Measurements from ENCODE around the gene DCX. TPM values are rescaled to one million over a fixed set of nuclear protein-coding genes. Genes with fewer than 3 reads are reported as not detected.

The DCX gene
- total and polyA plus RNA-seq, 9 of the 15 experiments (the other 6 are each of a cell fraction or from before 2014, with no cell fraction given): not detected

DNA sequence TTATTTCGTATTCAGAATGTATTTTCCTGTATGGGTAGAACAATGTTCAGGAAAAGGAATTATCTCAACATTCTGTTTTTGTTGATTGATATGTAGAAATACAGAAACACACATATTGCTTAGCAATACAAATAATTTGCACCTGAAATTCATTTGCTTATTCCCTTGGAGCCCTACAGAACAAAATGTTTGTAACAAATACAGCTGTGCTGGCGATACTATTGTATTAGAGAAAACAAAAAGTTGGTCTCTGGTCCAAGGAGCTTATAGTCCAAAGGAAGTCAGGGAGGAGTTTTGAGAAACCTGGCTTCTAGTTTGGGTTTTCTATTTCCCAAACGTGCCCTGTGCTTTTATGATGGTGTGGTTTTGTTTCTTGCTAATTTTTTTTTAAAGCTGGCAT, 104.0 kb downstream of the DCX start:
- H3K9me1 ChIP-seq (ENCODE audit: control insufficient read depth, insufficient read depth, low read length): no peaks in the 10 kb centered on the region
- 0% methylated on average over 3 of the region's 3 CpGs for WGBS (ENCODE audit: insufficient coverage, low coverage, missing lambda C conversion rate)
- no peaks in the 10 kb centered on the region for H3K36me3 ChIP-seq (ENCODE audit: control insufficient read depth, insufficient read depth, low read length)
- no peaks in the 10 kb centered on the region for H3K4me1 ChIP-seq (replicated peaks in 1 of 2; ENCODE audit: control insufficient read depth in 2 of 2, insufficient read depth in 2 of 2, low read length in 2 of 2)
- no peak overlapping the region for H3K27ac ChIP-seq (ENCODE audit: extremely low read depth, low read depth, low read length)
- H3K4me2 ChIP-seq (ENCODE audit: insufficient read depth, low read length): no peak overlapping the region
- ChIA-PET CTCF (ENCODE audit: low intra/inter-chr PET ratio) (no interaction called here), POLR2A (no interaction called here)
- no peaks in the 10 kb centered on the region for H4K20me1 ChIP-seq (replicated peaks; ENCODE audit: control insufficient read depth, insufficient read depth, low read length)
- H3K79me2 ChIP-seq (ENCODE audit: control insufficient read depth, insufficient read depth, low read length): no peaks in the 10 kb centered on the region
- H3K4me3 ChIP-seq: no peak overlapping the region
- in situ Hi-C loops (cut with MboI) (no loop called here), intact Hi-C loops (cut with micrococcal nuclease) (no loop called here)
- FAIRE-seq: no peak
- no peak overlapping the region for H3K9ac ChIP-seq (ENCODE audit: insufficient read depth in 1 of 2, low read depth in 2 of 2, low read length in 2 of 2)
- H2AFZ ChIP-seq (ENCODE audit: low read depth, low read length): no peak overlapping the region
- DNase-seq (ENCODE audit: extremely low read depth in 1 of 4, low spot score in 3 of 4): no peak
- H3K9me3 ChIP-seq (replicated peaks; ENCODE audit: control insufficient read depth, insufficient read depth, low read depth, low read length): no peaks in the 10 kb centered on the region
- H3K27me3 ChIP-seq (ENCODE audit: control insufficient read depth in 2 of 2, insufficient read depth in 2 of 2, low read length in 2 of 2): no peaks in the 10 kb centered on the region
- TF ChIP-seq LEF1 (IDR thresholded peaks at IDR 0.05): no peak
- no peak for TF ChIP-seq MXD1 (CRISPR knock-in tag; IDR thresholded peaks at IDR 0.05; ENCODE audit: borderline replicate concordance, poor library complexity, severe bottlenecking)
- no peak for TF ChIP-seq ZNF561 (CRISPR knock-in tag; conservative IDR thresholded peaks at IDR 0.05)
- no peak for TF ChIP-seq FOXJ3 (CRISPR knock-in tag; IDR thresholded peaks at IDR 0.05)
- TF ChIP-seq, protein P1, sequence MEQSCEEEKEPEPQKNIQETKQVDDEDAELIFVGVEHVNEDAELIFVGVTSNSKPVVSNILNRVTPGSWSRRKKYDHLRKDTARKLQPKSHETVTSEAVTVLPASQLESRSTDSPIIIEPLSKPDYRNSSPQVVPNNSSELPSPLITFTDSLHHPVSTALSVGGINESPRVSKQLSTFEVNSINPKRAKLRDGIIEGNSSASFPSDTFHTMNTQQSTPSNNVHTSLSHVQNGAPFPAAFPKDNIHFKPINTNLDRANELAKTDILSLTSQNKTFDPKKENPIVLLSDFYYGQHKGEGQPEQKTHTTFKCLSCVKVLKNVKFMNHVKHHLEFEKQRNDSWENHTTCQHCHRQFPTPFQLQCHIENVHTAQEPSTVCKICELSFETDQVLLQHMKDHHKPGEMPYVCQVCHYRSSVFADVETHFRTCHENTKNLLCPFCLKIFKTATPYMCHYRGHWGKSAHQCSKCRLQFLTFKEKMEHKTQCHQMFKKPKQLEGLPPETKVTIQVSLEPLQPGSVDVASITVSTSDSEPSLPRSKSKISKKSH (CRISPR knock-in tag; IDR thresholded peaks at IDR 0.05): no peak
- TF ChIP-seq, protein P2, sequence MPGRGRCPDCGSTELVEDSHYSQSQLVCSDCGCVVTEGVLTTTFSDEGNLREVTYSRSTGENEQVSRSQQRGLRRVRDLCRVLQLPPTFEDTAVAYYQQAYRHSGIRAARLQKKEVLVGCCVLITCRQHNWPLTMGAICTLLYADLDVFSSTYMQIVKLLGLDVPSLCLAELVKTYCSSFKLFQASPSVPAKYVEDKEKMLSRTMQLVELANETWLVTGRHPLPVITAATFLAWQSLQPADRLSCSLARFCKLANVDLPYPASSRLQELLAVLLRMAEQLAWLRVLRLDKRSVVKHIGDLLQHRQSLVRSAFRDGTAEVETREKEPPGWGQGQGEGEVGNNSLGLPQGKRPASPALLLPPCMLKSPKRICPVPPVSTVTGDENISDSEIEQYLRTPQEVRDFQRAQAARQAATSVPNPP (IDR thresholded peaks at IDR 0.05; ENCODE audit: borderline replicate concordance, insufficient read depth, insufficient read length): no peak
- no peak for TF ChIP-seq ETS1 (conservative IDR thresholded peaks at IDR 0.05; ENCODE audit: control insufficient read depth, low read depth, low read length)
- TF ChIP-seq ZNF778 (CRISPR knock-in tag; IDR thresholded peaks at IDR 0.05): no peak
- no peak for TF ChIP-seq DMBX1 (CRISPR knock-in tag; IDR thresholded peaks at IDR 0.05; ENCODE audit: borderline replicate concordance)
- TF ChIP-seq, protein P3, sequence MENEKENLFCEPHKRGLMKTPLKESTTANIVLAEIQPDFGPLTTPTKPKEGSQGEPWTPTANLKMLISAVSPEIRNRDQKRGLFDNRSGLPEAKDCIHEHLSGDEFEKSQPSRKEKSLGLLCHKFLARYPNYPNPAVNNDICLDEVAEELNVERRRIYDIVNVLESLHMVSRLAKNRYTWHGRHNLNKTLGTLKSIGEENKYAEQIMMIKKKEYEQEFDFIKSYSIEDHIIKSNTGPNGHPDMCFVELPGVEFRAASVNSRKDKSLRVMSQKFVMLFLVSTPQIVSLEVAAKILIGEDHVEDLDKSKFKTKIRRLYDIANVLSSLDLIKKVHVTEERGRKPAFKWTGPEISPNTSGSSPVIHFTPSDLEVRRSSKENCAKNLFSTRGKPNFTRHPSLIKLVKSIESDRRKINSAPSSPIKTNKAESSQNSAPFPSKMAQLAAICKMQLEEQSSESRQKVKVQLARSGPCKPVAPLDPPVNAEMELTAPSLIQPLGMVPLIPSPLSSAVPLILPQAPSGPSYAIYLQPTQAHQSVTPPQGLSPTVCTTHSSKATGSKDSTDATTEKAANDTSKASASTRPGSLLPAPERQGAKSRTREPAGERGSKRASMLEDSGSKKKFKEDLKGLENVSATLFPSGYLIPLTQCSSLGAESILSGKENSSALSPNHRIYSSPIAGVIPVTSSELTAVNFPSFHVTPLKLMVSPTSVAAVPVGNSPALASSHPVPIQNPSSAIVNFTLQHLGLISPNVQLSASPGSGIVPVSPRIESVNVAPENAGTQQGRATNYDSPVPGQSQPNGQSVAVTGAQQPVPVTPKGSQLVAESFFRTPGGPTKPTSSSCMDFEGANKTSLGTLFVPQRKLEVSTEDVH (IDR thresholded peaks at IDR 0.05; ENCODE audit: low read depth, partially characterized antibody): no peak
- no peak for TF ChIP-seq SOX6 (IDR thresholded peaks at IDR 0.05)
- no peak for TF ChIP-seq ZNF184 (CRISPR knock-in tag; IDR thresholded peaks at IDR 0.05)
- no peak for TF ChIP-seq MIER1 (IDR thresholded peaks at IDR 0.05; ENCODE audit: low read depth)
- TF ChIP-seq NR3C1 (CRISPR knock-in tag; IDR thresholded peaks at IDR 0.05): no peak
- TF ChIP-seq ZKSCAN8 (CRISPR knock-in tag; IDR thresholded peaks at IDR 0.05): no peak
- BruUV-seq (replicated peaks): no TSS peak
- ATAC-seq: no peak

All from K562 (cell line).